Measurements from ENCODE around the gene ZNF862.

The ZNF862 gene

DNA sequence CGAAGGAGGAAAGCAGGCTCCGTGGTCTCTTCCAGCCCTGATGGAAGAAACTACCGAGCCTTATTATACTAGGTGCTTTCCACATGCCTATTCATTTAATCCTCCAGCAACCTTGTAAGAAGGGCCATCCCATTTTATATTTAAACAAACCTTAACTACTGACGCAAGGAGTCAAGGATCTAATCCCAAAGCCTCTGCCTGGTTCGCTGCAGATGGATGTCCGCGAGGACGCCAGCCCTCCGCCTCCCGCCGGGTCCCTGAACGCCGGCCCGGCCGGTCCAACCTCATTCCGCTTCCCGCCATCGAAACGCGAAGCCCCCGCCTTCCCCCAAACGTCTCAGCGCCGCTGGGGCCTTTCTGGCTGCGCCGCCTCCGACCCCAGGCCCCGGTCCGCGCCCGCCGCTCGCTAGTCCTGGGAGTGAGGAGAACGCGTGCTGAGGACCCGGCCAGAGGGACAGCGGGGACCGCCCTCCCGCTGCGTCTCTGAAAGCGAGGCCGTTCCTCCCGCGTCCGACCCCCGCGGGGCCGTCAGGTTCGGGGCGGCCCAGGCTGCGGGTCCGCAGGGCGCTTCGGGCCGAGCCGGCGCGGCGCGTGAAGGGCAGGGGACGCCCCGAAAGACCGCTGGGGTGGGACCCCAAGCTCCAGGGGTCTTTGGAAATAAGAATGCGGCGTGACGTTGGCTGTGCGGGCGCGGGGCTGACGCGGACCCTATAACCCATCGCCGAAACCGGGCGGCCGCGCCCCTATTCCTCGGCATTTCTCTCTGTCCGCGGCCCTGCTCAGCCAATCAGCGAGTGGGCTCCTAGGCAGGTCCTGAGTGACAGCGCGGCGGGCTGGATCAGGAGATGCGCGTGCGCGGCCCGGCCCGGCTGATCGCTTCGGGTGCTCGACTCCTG lies 35.1 kb downstream of the ZNF862 start, which contains the start of gene ATP6V0E2:
ATP6V0E2 (plus strand) TSS at position 896 of the 896 bp plus-strand sequence. CDS start 97 bp downstream, outside the sequence.
- peak within 1 kb of the TSS; percentile 55 to 92 (median 72) for H3K4me3 ChIP-seq
- peak within 1 kb of the TSS; percentile 10 to 94 (median 77) for H3K27ac ChIP-seq

DNA sequence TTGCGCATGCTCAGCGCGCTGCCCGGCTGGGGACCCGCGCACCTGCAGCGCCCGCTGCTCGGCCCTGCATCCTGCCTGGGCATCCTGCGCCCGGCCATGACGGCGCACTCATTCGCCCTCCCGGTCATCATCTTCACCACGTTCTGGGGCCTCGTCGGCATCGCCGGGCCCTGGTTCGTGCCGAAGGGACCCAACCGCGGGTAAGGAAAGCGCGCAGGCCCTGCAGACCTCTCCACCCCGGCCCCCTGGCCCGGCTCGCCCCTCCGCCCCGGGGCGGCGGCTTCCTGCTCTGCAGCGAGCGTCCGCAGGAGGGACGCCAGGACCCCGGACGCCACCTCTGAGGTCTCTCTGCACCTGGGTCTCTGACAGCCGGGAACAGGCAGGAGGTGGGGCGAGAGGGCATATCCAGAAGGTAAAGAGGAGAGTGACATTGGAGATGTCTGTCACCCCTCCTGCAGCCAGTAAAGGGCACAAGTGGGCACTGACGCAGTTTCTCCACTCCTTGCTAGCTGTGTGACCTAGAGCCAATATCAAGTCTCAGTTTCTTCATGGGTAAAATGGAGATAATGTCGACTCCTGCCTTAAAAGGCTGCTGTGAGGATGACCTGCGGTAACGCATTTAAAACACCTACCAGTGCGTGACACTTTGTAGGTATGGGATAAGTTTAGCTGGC lies 35.9 kb downstream of the ZNF862 start:
- Histone ChIP-seq H3K4me3 (peak overlapping the region; percentile 55 to 92 (median 72)), H3K27ac (peak overlapping the region in 13 of 21 experiments; percentile 6 to 94 (median 74))

DNA sequence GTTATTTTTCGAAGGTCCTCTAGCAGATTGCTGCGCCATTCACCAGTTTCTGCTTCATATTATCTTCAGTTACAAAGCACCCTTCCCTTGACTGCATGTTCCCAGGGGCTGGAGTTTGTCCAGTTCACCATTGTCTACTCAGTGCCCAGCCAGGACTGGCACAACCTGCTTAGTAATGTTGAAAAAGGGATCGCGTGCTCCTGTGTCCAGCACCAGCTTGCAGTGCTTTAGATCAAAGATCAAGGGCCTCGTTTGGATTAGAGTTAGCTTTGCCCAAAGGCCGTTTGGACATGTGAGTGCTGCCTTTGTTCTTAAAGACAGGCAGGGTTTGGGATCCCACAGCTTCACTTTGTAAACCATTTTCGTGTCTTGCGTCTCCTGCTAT lies 36.5 kb downstream of the ZNF862 start:
- Histone ChIP-seq H3K4me3 (peak overlapping the region in 4 of 7 experiments; percentile 58 to 92 (median 78)), H3K27ac (no peak overlapping the region)

DNA sequence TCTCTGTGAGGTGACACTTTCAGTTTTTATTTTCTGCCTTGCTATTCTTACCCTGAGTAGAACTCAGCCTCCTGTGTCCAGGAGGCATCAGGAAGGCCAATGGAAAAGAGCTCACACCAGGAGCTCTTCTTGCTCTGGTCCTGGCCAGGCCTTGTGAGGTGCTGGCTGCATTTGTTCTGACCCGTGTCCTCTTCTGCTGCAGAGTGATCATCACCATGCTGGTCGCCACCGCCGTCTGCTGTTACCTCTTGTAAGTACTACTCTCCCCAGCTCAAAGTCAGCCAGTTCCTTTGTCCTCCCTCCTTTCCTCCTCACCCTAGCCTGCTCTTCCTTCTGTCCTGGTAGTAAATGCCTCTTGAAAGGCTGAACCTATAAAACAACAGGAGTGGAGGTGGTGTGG lies 37.2 kb downstream of the ZNF862 start:
- Histone ChIP-seq H3K27ac (no peak overlapping the region), H3K4me3 (no peak overlapping the region)

DNA sequence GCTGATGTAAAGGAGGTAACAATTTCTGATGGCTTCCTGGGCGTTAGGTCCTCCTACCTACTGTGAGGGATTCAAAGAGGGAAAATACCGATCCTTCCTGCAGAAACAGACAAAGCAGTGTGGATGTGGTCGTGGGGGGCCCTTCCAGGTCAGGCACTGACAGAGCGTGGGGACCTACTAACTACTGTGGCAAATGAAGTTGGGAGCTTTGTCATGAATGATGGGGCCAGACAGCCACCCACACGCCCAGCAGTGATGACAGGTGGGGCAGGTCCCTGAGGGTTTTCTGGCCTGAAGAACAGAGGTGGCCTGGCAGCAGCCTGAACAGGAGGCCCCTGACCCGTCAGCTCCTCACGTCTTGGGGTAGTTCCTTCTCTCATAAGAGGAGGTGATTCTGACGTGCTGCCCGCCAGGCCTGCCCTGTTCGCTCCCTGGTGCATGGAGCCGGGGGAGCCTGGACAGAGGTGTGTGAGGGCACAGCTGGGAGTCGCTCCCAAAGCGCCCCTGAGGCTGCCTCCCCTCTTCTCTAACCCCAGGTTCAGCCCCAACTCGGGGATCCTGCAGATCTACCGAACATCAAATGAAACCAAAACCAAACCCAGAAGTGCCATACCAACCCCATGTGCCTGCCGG lies 39.8 kb downstream of the ZNF862 start:
- H3K27ac ChIP-seq: no peak overlapping the region
- no peak overlapping the region for H3K4me3 ChIP-seq

DNA sequence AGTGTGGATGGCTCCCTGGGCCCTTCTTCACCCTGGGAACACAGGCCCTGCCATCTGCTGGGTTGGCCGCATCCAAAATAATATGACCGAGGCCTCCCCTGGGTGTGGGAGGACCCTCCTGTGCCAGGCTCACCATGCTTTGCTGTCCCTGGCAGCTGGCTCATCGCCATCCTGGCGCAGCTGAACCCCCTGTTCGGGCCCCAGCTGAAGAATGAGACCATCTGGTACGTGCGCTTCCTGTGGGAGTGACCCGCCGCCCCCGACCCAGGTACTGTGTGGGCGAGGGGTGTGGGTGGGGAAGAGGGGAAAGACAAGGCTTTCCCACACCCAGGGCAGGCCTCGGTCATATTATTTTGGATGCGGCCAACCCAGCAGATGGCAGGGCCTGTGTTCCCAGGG lies 40.3 kb downstream of the ZNF862 start:
- no peak overlapping the region for H3K27ac ChIP-seq

DNA sequence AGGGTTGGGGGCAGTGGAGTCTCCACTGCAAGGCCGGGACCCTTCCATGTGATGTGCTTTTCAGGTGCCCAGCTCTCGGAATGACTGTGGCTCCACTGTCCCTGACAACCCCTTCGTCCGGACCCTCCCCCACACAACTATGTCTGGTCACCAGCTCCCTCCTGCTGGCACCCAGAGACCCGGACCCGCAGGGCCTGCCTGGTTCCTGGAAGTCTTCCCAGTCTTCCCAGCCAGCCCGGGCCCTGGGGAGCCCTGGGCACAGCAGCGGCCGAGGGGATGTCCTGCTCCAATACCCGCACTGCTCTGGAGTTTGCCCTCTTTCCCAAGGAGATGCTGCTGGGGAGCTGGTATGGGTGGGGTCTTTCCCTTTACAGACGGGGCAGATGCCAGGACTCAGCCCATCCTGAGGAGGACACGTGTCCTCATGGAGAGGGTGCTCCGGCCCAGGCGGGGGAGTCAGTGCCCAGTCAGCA lies 41.1 kb downstream of the ZNF862 start:
- Histone ChIP-seq H3K27ac (no peak overlapping the region), H3K4me3 (no peak overlapping the region)

More for the DNA sequence above, 40.3 kb downstream of the ZNF862 start:
- no peak overlapping the region for H3K4me3 ChIP-seq

DNA sequence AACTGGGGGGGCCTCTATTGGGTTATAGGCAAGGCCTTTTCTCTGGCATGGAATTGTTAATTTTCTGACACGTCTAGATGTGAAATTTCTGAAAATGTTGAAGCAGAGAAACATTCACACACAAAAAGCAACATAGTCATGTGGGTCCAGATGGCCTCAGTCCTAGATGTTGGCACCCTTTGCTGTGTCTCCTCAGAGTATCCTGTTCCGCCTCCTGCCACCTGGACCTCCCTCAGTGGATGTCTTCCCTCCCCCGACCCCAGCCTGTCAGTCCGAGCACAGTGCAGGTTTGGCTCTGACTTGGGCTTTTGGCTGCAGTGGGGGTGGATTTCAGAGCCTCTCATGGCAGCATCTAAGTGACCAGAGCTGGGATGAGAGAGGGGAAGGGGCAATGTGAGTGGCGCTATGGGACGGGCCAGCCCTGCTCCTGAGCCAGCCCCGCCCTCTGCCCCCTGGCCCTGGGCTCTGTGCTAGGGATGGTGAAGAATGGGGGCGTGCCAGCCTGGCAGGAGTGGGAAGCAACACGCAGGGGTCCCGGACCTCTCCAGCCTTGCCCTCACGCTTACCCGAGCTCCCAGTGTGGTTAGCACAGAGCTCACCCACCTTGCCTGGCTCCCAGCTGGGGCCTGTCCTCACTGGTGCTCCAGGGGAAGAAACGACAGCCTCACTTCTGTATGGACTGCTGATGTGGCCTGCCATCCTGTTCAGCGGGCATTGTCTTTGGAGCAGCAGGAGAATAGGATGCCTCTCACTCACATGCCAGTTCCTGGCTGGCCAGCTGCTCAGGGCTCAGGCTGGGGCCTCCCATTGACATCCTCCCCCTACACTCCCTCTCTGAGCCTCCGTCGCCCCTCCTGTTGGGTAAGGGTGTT lies 41.8 kb downstream of the ZNF862 start:
- Histone ChIP-seq H3K27ac (no peak overlapping the region), H3K4me3 (no peak overlapping the region)

DNA sequence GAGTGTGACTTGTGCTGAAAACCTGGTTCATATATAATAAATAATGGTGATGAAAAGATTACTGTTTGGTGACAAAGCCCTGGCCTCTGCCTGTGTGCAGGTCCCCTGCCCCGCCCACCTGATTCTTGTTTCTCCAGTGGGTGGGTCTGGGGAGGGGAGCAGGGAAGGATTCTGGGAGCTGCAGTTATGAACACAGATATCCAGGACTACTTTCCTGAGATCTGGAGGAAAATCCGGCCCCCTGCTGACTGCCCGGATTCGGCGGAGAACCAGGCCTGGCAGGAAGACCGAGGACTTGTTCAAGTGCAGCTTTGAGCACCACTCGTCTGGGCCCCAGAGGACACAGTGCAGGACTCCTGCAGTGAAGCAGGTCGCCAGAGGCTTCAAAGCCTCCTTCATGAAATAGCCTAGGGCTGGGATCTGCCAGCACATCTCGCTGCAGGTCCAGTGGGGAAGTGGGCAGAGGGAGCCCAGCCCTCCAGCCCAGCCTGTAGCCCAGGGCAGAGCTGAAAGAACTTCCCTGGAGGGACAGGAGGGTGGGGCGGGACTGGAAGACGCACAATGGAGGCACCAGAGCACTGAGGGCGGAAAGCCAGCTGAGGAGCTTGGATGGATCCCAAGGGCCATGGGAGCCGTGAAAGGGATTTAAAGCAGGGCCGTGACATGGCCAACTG lies 42.6 kb downstream of the ZNF862 start:
- Histone ChIP-seq H3K27ac (no peak overlapping the region), H3K4me3 (no peak overlapping the region)

DNA sequence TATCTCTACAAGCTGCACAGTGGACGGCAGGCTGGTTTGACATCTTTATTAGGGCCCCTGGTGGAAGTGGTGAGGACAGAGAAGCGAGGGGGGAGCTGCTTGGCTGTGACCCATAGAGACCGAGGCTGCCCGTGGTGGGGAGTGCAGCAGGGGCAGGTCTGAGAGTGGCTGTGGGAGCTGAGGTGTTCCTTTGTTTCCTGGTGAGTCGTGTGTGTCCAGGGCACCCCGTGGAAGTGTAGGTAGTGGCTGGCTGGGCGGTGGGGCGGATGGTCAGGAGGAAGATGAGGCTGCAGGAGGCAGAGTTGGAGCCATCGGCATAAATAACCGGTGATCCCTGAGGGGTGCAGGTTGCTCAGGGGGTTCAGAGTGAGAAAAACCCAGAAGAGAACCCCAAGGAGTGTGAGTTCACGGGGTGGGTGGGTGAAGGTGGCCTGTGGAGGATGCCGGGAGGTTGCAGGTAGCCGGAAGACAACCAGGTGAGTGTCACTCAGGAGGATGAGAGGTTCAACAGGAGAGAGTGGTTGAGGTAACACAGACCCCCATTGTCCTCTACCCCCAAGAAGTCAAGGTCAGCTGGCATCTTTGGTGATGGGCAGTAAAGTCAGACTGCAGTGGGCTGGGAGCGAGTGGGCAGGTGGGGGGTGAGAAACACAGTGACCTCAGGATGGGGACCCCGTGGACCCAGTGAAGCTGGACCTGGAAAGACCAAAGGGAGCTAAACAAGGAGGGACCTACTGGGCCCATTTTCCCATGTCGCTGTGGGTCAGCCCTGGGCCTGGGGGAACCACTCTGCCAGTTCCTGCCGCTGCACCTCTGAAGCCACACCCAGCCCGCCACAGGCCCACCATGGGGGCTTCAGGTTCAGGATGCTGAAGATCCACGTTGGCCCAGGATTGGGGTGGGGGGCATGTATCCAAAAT lies 43.4 kb downstream of the ZNF862 start:
- peak overlapping the region in 1 of 21 experiments; percentile 41 for H3K27ac ChIP-seq
- no peak overlapping the region for H3K4me3 ChIP-seq

DNA sequence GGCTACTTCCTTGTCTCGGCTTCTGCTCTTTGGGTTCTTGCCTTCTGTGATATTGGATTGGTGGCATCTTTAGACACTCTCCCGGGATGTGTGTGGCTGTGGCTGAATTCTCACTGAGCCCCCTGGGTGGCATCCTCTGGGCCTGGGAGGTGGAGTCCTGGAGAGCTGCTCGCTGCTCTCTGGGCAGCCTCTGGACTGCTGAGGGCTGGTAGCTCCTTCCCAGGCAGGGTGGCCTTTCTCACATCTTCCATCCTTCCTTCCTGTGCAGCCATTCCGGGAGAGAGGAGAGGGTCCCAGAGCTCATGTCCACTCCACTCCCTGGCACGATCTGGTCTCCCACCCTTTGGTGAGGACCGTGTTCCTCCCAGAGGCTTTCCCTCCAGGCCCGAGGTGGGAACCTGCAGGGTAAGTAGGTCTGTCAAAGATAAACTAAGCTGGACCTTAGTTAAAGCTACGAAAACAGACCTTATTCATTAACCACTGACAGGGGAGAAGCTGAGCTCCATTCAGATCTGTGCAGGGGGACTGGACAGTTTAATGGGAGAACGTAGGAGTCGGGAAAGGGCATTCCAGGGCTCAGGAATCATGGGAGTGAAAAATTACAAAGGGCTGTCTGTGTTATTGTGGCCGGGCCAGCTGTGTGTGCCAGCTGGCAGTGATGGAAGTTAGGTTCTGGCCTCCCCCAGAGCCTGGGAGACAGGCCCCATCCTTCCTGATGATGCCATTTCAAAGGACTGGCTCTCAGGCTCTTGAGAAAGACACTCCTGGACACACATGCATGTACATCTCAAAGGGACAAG lies 44.3 kb downstream of the ZNF862 start:
- Histone ChIP-seq H3K27ac (peak overlapping the region in 1 of 21 experiments; percentile 41), H3K4me3 (no peak overlapping the region)

DNA sequence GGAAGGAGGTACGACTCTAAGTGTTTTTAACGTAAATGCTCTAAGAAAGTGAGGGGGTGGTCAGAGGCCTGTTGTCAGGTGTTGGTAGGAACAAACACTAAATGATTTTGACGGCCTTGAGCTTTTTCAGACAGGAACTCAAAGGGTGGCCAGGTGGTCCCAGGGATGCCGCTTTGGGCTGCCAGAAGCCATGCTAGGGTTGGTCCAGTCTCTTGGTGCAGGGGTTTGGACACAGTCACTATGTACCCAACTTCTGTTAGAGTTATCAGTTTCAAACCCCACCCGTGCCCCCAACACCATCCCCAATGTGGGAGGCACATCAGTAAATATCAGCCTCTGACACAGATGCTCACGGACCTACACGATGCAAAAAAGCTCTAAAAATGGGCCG lies 44.9 kb downstream of the ZNF862 start:
- peak overlapping the region in 1 of 21 experiments; percentile 8 for H3K27ac ChIP-seq

DNA sequence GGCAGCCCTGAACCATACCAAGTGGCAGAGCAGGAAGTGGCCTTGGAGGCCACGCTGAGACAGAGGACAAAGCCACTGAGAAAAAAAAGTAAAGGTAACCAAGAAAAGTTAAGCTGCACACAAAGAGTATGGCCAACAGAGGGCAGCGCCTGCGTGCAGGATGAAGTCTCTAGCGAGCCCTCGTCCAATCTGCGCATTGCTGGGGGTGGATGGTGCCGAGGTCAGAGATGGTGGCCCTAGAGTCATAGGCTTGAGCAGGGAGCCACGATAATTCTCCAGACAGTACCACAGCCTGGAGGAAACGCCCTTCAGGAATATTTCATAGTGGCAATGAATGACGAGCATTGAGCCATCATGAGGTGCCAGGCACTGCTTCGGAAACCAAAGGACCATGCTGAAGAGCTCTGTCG lies 45.3 kb downstream of the ZNF862 start:
- Histone ChIP-seq H3K27ac (peak overlapping the region in 1 of 21 experiments; percentile 8), H3K4me3 (no peak overlapping the region)

More for the DNA sequence above, 44.9 kb downstream of the ZNF862 start:
- no peak overlapping the region for H3K4me3 ChIP-seq

DNA sequence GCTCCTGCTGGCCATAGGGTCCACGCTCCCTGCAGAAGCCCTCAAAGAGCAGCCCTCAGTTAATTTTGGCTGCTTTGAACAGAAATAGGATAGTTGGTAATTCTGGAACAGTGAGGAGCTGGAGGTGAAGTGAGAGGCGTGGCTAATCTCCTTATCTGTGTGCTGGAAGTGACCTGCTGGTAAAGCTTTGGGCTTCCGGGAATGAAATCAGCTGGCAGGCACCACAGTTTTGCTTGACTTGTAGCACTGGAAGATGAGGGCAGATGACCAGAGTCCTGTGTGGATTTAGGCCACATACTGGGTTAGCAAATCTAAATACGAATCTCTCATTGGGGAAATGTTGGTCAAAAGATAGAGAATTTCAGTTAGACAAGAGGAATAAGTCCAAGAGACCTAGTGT lies 45.8 kb downstream of the ZNF862 start:
- no peak overlapping the region for H3K27ac ChIP-seq
- H3K4me3 ChIP-seq: no peak overlapping the region

DNA sequence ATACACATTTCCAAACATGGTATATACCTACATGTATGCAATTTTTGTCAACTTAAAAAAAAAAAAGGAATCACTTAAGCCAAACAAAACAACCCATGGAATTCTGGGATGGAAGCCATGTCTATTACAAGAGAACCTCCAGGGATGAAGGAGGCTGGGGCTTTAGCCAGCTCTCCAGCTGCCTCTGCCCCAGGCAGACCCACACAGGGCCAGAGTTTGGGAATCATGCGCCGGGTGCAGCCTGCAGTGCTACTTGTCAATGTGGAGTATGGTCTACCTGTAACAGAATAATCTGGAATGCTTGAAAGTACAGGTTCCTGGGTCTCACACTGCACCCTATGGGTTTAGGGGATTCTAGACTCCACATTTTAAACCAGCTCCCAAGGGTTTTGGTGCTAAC lies 46.4 kb downstream of the ZNF862 start:
- Histone ChIP-seq H3K27ac (no peak overlapping the region), H3K4me3 (no peak overlapping the region)

DNA sequence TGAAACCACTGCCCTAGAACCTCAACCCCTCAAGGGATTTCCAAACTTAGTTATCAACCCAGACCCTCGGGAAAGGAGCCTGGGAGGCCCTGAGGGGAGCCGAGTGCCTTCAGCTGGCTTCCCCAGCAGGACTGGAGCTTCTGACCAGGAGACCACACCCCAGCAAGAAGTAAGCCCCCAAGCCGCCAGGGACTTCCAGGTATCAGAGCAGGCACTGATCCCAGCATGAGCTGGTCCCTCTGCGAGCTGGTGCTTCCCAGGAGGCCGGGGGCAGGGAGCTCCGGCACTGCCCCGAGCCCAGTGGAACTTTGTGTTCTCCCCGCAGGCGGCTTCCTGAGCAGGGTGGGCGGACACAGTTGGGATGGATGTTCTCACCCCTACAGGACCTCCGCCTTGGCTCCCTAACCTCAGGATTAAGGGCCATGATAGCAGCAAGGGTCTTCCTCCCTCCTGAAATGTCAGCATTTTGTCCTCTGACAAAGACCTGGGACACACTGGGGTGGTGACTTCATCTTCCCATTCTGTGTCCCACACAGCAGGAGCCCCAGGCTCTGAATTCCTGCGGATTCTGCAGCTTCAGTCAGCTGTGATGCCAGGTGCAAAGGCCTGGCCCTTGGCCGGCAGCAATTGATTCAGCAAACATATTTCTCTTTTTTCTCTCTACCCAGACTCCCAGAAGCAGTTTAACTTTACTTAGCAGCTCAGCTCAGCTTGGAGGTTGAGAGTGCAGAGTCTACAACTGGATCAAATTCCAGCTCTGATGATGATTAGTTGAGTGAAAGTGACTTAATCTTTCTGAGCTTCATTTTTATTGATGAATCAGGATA lies 47.2 kb downstream of the ZNF862 start:
- Histone ChIP-seq H3K27ac (no peak overlapping the region), H3K4me3 (no peak overlapping the region)
